A549 (cell line): Measurements from ENCODE around the gene PLPP4. TPM values are rescaled to one million over a fixed set of nuclear protein-coding genes. Genes with fewer than 3 reads are reported as not detected.
A peak's percentile ranks its signal among the peaks of the same experiment; 100 is the strongest.

Experiments
- ATAC-seq, 2 experiments: fragments of 200-7000 bp in 1 of 2; fragments of >200 bp in 1 of 2; cut with Nextera tagmentation in 1 of 2; cut with Tn5 transposase in 1 of 2; 3 replicates each; pipeline versions ENCODE4 v1.8.0 to v1.9.1; 2018 to 2020; ENCODE audit warnings: mild to moderate bottlenecking in 1 of 2, moderate library complexity in 1 of 2
- CTCF ChIA-PET: fragments of 300-600 bp; sonication (Branson Sonifier 250); formaldehyde crosslinking; extraction: SDS; loops from one replicate; lab custom pipeline; 2021; ENCODE audit warnings: antibody characterized with exemption, inconsistent platforms; lab: Yijun Ruan, JAX
- POLR2A ChIA-PET: fragments of 350-600 bp; formaldehyde crosslinking; extraction: SDS; loops from one replicate; lab custom pipeline; 2021; ENCODE audit warnings: antibody characterized with exemption, inconsistent platforms; lab: Yijun Ruan, JAX
- DNase-seq, 2 experiments: peaks; one replicate each; pipeline versions ENCODE4 v3.0.0 to v3.0.0-alpha.2; 2011 to 2016; ENCODE audit warnings: low read depth in 1 of 2, low spot score in 1 of 2
- FAIRE-seq: peaks from 2 replicates; lab custom pipeline; 2011; peaks lifted over from hg19 to GRCh38; lab: Jason Lieb, UNC
- H3K27ac ChIP-seq, 2 experiments: fragments of >200 bp; sonication (Bioruptor Twin); formaldehyde crosslinking; 3 replicates each; pipeline ENCODE4 v1.5.1; 2016 to 2017
- H3K4me1 ChIP-seq: fragments of >200 bp; sonication (Bioruptor Twin); formaldehyde crosslinking; 3 replicates; pipeline ENCODE4 v1.6.1; 2016
- H3K4me2 ChIP-seq: fragments of >200 bp; sonication (Bioruptor Twin); formaldehyde crosslinking; 3 replicates; pipeline ENCODE4 v1.6.1; 2016
- H3K4me3 ChIP-seq: fragments of >200 bp; sonication (Bioruptor Twin); formaldehyde crosslinking; 3 replicates; pipeline ENCODE4 v1.5.1; 2016
- H3K9me3 ChIP-seq: fragments of >200 bp; sonication (Bioruptor Twin); formaldehyde crosslinking; 3 replicates; pipeline ENCODE4 v1.6.1; 2016
- BHLHE40 ChIP-seq: IDR thresholded peaks from 2 replicates; pipeline ENCODE4 v1.6.1; 2012; ENCODE audit warnings: low read depth, low read length, inconsistent platforms
- CBX2 ChIP-seq: fragments of 200-600 bp; sonication (generic); IDR thresholded peaks from 2 replicates; pipeline ENCODE4 v1.6.1; 2016; ENCODE audit warnings: low read depth, mild to moderate bottlenecking, borderline replicate concordance
- CEBPB ChIP-seq, 2 experiments: fragments of >200 bp in 1 of 2; sonication (Bioruptor Twin) in 1 of 2; formaldehyde crosslinking in 1 of 2; IDR thresholded peaks; 2 replicates each; pipeline ENCODE4 v1.6.1; 2012 to 2016
- CHD2 ChIP-seq: fragments of 150-350 bp; IDR thresholded peaks from 2 replicates; pipeline ENCODE4 v1.6.1; 2014; ENCODE audit warnings: low read length; ENCODE audit not compliant: partially characterized antibody
- EP300 ChIP-seq, 2 experiments: fragments of >200 bp; sonication (Bioruptor Twin); formaldehyde crosslinking; IDR thresholded peaks; 2 replicates in 1 of 2; 3 replicates in 1 of 2; pipeline ENCODE4 v1.6.1; 2016 to 2017
- ESRRA ChIP-seq: fragments of 150-350 bp; IDR thresholded peaks from 2 replicates; pipeline ENCODE4 v1.6.1; 2014; ENCODE audit warnings: mild to moderate bottlenecking, low read length, borderline replicate concordance
- GATA3 ChIP-seq: IDR thresholded peaks from 2 replicates; pipeline ENCODE4 v1.6.1; 2012; ENCODE audit warnings: borderline replicate concordance
- HDAC2 ChIP-seq: fragments of 200-600 bp; sonication (generic); IDR thresholded peaks from 2 replicates; pipeline ENCODE4 v1.6.1; 2016
- JUN ChIP-seq, 2 experiments: fragments of >200 bp; sonication (Bioruptor Twin); formaldehyde crosslinking; IDR thresholded peaks; 2 replicates in 1 of 2; 3 replicates in 1 of 2; pipeline ENCODE4 v1.6.1; 2016 to 2017
- JUNB ChIP-seq: fragments of >200 bp; sonication (Bioruptor Twin); formaldehyde crosslinking; IDR thresholded peaks from 2 replicates; pipeline ENCODE4 v1.6.1; 2016
- MAFK ChIP-seq: fragments of 450-650 bp; IDR thresholded peaks from 2 replicates; pipeline ENCODE4 v1.6.1; 2014; ENCODE audit not compliant: partially characterized antibody
- PHF8 ChIP-seq: fragments of 200-600 bp; sonication (generic); IDR thresholded peaks from 2 replicates; pipeline ENCODE4 v1.6.1; 2016; ENCODE audit warnings: low read depth, mild to moderate bottlenecking, antibody characterized with exemption, moderate library complexity, borderline replicate concordance
- POLR2A ChIP-seq: IDR thresholded peaks from 2 replicates; pipeline ENCODE4 v1.6.1; 2012; ENCODE audit warnings: mild to moderate bottlenecking, low read length
- RNF2 ChIP-seq: fragments of 200-600 bp; sonication (generic); IDR thresholded peaks from 2 replicates; pipeline ENCODE4 v1.6.1; 2016; ENCODE audit warnings: low read depth, mild to moderate bottlenecking, antibody characterized with exemption, moderate library complexity, borderline replicate concordance
- TFCP2L1 ChIP-seq: fragments of 250-450 bp; sonication (Bioruptor Pico); IDR thresholded peaks from 2 replicates; pipeline ENCODE4 v1.5.0; 2021; ENCODE audit warnings: mild to moderate bottlenecking
- WGBS: methylation state at CpG from one replicate; pipeline ENCODE4 v1.1.6; 2017; ENCODE audit errors: missing lambda C conversion rate; 5-methylcytosine and 5-hydroxymethylcytosine counted together
- polyA plus RNA-seq, 4 experiments: library from polyadenylated mRNA; depleted of rRNA in 3 of 4; stranded (reverse); fragments of >200 nt; fragmentation: RNase III in 1 of 4; extraction: RNeasy Plus Mini Kit Qiagen cat#74134 plus additional on column Dnase treatment in 1 of 4; gene quantifications; 2 replicates in 3 of 4; 3 replicates in 1 of 4; pipeline ENCODE4 v1.2.3, GENCODE V29; 2011 to 2017
- TF ChIP-seq, protein P1 (sequence below): fragments of 450-650 bp; IDR thresholded peaks from 2 replicates; pipeline ENCODE4 v1.6.1; 2014; ENCODE audit warnings: antibody characterized with exemption
- TF ChIP-seq, protein P2 (sequence below): fragments of >200 bp; sonication (Bioruptor Twin); formaldehyde crosslinking; IDR thresholded peaks from 3 replicates; pipeline ENCODE4 v1.6.1; 2016
- TF ChIP-seq, protein P3 (sequence below): IDR thresholded peaks from 2 replicates; pipeline ENCODE4 v1.6.1; 2012
- TF ChIP-seq, protein P4 (sequence below): fragments of >200 bp; sonication (Bioruptor Twin); formaldehyde crosslinking; IDR thresholded peaks from 2 replicates; pipeline ENCODE4 v1.6.1; 2016
- TF ChIP-seq, protein P5 (sequence below): fragments of 200-600 bp; sonication (generic); IDR thresholded peaks from 2 replicates; pipeline ENCODE4 v1.6.1; 2016; ENCODE audit warnings: antibody characterized with exemption, mild to moderate bottlenecking, moderate library complexity
- TF ChIP-seq, protein P6 (sequence below): IDR thresholded peaks from 2 replicates; pipeline ENCODE4 v1.6.1; 2012

Gene PLPP4
- polyA plus RNA-seq, 2 of the 4 experiments (the other 2 are of a cell fraction), result not detected

DNA sequence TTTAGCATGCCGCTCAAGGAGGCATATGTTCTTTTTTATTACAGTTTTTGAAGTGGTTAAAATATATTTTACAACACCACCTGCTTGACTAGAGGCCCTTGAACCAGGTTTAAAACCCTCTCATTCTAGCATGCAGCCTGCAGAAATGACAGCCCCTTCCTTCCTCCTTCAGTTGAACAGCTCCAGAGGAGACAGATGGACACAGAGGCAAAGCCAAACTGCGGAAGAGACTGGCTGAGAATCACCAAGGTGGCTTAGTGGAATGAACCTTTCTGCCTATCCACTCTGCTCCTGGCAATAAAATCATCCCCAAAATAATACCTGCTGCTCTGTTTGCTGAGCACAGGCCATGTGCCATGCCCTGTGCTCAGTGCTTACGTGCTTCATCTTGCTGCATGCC lies 23.9 kb upstream of the PLPP4 start (continued):
- TF ChIP-seq TFCP2L1 (CRISPR knock-in tag), result no peak
- TF ChIP-seq, all 56 proteins: peak for 0

DNA sequence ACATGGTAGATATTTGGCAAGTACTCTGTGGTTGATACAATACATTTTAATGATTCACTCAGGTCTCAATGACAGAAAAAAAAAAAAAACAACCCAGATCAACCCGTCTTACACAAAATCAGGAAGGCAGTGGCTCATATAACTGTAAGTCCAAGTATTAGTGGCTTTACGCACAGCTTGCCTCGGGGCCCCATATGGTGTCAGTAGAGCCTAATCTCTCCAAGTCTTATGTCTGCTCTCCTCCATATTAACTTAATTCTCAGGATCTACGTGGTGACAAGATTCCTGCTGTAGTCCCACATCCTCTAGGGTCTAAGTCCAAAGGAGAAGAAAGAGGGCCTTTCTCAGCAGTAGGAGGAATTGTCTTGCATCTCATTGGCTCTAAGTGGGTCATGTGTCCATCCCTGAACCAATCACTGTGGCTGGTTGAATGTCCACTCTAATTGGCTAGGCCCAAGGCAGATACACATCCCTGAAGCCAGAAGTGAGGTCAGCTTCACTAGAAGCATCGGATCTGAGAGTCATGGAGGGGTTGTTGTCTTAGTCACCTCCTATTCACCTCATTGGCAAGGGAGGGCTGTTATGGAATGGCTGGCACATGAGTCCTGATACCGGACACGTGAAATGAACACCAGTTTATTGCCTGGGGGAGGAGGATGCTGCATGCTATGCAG lies 20.5 kb upstream of the PLPP4 start:
- Histone ChIP-seq H3K4me3 (no peak overlapping the region), H3K4me1 (no peaks in the 10 kb centered on the region), H3K9me3 (no peaks in the 10 kb centered on the region), H3K27ac (no peak overlapping the region), H3K4me2 (no peak overlapping the region)
- no peak for TF ChIP-seq CEBPB (IDR thresholded peaks at IDR 0.05)
- TF ChIP-seq RNF2, result no peak
- TF ChIP-seq, protein P1, sequence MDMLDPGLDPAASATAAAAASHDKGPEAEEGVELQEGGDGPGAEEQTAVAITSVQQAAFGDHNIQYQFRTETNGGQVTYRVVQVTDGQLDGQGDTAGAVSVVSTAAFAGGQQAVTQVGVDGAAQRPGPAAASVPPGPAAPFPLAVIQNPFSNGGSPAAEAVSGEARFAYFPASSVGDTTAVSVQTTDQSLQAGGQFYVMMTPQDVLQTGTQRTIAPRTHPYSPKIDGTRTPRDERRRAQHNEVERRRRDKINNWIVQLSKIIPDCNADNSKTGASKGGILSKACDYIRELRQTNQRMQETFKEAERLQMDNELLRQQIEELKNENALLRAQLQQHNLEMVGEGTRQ, result 0 out of 2 replicates have a peak, but pooled peaks have one; percentile 6
- no peak for TF ChIP-seq JUNB
- TF ChIP-seq BHLHE40, result no peak
- 7% methylated on average over 7 of the region's 7 CpGs for WGBS
- CTCF ChIA-PET, result interaction anchor here (1.9 kb wide), 1 partner anchor 14 kb away, joined by 6 read pairs; no protein-coding TSS in a partner anchor
- peak; percentile 34 to 36; a peak in 1 of 6 replicates for ATAC-seq
- no peak for DNase-seq
- POLR2A ChIA-PET, result no interaction called here
- no peak for FAIRE-seq

DNA sequence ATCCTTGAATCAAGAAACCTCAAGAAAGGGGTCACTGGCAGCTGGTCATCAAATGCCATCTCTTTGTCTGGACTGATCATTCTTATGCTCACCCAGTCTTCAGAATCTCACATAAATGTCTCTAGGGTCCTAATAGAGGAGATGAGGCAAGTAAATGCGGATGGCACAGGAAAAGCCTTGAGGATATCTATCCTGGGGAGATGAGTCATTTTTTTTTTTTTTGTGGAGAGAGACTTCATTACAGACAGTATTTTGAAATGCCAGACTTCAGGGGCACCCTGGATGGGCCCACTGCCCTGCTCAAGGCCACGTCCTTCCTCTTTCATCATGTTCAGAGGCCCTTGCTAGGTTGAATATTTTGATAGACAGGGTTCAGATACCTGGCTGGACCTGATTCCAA lies 19.5 kb upstream of the PLPP4 start:
- TF ChIP-seq, protein P2, sequence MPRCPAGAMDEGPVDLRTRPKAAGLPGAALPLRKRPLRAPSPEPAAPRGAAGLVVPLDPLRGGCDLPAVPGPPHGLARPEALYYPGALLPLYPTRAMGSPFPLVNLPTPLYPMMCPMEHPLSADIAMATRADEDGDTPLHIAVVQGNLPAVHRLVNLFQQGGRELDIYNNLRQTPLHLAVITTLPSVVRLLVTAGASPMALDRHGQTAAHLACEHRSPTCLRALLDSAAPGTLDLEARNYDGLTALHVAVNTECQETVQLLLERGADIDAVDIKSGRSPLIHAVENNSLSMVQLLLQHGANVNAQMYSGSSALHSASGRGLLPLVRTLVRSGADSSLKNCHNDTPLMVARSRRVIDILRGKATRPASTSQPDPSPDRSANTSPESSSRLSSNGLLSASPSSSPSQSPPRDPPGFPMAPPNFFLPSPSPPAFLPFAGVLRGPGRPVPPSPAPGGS, result no peak
- TF ChIP-seq CHD2 (no peak), JUN (IDR thresholded peaks at IDR 0.05) (no peak), HDAC2 (no peak)
- ChIA-PET CTCF (interaction anchor here (1.9 kb wide), 1 partner anchor 15 kb away, joined by 6 read pairs; no protein-coding TSS in a partner anchor), POLR2A (no interaction called here)
- no peaks in the 10 kb centered on the region for H3K9me3 ChIP-seq
- FAIRE-seq (no peak), ATAC-seq (no peak), DNase-seq (no peak)
- H3K4me2 ChIP-seq, result no peak overlapping the region
- 6% methylated on average over 2 of the region's 2 CpGs for WGBS
- no peak overlapping the region for H3K4me3 ChIP-seq
- H3K27ac ChIP-seq, result no peak overlapping the region
- H3K4me1 ChIP-seq, result no peaks in the 10 kb centered on the region

DNA sequence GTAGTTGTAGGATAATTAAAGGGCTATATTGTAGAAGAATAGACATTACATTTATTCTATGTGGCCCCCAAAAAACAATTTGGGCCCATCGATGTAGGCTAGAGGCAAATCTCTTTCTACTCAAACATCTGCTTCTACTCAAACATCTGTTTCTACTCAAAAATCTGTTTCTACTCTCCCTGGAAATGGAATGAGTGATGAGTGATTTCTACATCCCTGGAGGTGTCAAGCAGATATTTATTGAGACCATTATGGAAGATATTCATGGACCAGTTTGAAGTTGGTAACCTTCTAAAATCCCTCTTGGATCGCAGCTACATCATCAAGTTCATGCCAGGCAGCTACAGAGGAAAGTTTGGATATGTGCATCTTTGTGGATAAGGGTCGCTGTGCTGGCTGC lies 5.1 kb upstream of the PLPP4 start:
- Histone ChIP-seq H3K4me2 (no peak overlapping the region), H3K27ac (no peak overlapping the region), H3K4me3 (no peak overlapping the region), H3K4me1 (no peaks in the 10 kb centered on the region), H3K9me3 (no peaks in the 10 kb centered on the region)
- FAIRE-seq (no peak), DNase-seq (no peak), ATAC-seq (no peak)
- TF ChIP-seq PHF8 (no peak), MAFK (no peak), GATA3 (no peak), CHD2 (no peak), RNF2 (no peak), POLR2A (no peak), CBX2 (no peak), EP300 (IDR thresholded peaks at IDR 0.05) (no peak), BHLHE40 (no peak), ESRRA (no peak)
- TF ChIP-seq, protein P3, sequence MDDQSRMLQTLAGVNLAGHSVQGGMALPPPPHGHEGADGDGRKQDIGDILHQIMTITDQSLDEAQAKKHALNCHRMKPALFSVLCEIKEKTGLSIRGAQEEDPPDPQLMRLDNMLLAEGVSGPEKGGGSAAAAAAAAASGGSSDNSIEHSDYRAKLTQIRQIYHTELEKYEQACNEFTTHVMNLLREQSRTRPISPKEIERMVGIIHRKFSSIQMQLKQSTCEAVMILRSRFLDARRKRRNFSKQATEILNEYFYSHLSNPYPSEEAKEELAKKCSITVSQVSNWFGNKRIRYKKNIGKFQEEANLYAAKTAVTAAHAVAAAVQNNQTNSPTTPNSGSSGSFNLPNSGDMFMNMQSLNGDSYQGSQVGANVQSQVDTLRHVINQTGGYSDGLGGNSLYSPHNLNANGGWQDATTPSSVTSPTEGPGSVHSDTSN, result no peak
- TF ChIP-seq, protein P4, sequence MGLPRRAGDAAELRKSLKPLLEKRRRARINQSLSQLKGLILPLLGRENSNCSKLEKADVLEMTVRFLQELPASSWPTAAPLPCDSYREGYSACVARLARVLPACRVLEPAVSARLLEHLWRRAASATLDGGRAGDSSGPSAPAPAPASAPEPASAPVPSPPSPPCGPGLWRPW, result no peak
- TF ChIP-seq, protein P5, sequence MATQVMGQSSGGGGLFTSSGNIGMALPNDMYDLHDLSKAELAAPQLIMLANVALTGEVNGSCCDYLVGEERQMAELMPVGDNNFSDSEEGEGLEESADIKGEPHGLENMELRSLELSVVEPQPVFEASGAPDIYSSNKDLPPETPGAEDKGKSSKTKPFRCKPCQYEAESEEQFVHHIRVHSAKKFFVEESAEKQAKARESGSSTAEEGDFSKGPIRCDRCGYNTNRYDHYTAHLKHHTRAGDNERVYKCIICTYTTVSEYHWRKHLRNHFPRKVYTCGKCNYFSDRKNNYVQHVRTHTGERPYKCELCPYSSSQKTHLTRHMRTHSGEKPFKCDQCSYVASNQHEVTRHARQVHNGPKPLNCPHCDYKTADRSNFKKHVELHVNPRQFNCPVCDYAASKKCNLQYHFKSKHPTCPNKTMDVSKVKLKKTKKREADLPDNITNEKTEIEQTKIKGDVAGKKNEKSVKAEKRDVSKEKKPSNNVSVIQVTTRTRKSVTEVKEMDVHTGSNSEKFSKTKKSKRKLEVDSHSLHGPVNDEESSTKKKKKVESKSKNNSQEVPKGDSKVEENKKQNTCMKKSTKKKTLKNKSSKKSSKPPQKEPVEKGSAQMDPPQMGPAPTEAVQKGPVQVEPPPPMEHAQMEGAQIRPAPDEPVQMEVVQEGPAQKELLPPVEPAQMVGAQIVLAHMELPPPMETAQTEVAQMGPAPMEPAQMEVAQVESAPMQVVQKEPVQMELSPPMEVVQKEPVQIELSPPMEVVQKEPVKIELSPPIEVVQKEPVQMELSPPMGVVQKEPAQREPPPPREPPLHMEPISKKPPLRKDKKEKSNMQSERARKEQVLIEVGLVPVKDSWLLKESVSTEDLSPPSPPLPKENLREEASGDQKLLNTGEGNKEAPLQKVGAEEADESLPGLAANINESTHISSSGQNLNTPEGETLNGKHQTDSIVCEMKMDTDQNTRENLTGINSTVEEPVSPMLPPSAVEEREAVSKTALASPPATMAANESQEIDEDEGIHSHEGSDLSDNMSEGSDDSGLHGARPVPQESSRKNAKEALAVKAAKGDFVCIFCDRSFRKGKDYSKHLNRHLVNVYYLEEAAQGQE, result no peak
- TF ChIP-seq, protein P1, result no peak
- TF ChIP-seq, protein P2, result no peak
- TF ChIP-seq, protein P6, sequence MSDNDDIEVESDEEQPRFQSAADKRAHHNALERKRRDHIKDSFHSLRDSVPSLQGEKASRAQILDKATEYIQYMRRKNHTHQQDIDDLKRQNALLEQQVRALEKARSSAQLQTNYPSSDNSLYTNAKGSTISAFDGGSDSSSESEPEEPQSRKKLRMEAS, result no peak
- WGBS, result 0% methylated on average over 3 of the region's 3 CpGs
- ChIA-PET POLR2A (no interaction called here), CTCF (no interaction called here)
